T-helper 9 cell (primary cell): ENCODE results near the gene RERE.

Experiments
- DNase-seq: peaks from one replicate; pipeline ENCODE4 v3.0.0-alpha.2; 2020

Gene RERE

GRCh38 chr1:8563944-8564537, 253.4 kb downstream of the RERE start:
- DNase-seq: no peak

GRCh38 chr1:8562881-8563865, 254.3 kb downstream of the RERE start:
- no peak for DNase-seq

DNA sequence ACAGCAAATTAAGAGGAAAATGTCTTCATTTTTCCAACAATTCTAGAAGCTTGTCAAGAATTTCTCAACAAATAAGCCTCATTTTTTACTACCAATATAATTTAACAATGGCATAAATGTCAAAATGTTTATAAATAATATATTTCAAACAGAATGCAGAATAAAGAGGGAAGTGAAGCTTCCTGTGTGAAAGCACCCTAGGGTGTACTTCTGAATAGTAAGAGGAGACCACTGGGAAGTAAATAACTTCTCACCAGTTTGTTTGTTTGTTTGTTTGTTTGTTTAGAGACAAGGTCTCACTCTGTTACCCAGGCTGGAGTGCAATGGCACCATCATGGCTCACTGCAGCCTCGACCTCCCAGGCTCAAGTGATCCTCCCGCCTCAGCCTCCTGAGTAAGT, 255.2 kb downstream of the RERE start:
- DNase-seq: no peak

DNA sequence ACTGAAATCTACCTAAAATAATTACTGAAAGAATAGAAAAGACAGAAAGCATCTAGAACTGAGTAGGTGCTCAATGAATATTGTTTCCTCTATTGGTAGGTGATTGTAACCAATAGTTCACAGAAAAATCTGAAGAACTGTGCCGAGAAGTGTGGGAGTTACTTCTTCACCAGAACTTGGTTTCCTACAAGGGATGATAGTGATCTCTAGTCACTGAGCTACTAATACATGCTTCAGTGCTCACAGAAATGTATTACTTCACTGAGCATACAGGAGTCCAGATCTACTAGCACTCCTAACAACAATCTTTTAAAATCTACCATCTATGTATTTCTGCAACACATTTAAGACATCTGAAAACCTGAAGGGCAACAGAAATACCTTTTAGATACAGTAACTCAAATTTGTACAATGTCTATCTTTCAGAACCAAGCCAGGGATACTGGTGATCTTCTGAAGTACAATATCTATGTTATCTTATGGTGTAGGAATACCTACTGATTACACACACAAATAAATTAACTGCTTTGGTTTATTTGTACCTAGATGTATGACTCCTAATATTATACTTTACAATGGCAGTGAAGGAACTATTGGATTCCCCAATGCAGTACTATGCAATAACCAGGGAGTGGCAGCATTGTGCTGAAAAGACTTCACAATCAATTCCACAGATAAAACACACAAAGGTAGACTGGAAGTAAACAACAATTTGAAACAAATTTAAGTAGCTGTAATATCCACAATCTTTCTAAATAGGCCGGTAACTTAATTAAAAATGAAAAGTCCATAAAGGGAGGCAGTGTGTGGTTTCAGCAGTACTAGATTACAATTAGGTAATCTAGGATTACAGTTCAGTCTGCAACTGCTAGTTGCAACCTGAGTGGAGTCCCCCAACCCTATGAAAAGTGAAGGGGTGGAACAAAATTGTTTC, 256.6 kb downstream of the RERE start:
- DNase-seq: peak; percentile 3

GRCh38 chr1:8560035-8560434, 257.4 kb downstream of the RERE start:
- DNase-seq: no peak

- no peak for DNase-seq
Observed at GRCh38 chr1:8555582-8555981, 261.9 kb downstream of the RERE start.

DNA sequence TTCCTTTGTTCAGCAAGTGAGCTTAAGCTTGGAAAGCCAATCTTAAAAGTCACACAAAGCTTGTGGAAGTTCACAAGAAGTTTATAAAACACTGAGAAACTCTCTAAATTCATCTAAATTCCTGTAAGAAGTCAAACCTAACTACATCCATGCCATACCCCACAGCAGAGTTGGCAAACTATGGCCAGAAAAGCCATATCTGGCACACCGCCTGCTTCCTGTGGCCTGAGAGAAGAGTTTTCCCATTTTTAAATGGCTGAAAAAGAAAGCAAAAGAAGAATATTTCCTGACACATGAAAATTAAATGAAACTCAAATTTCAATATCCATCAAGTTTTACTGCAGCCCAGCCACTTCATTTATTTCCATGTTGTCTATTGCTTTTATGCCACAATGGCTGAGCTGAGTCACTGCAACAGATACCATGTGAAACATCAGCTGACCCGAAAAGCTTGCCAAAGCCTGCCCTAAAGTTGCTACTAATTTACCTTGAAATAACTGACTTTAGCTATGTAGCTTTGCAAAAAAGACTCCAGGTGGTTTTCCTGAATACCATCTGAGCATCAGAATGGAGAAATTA, 262.4 kb downstream of the RERE start:
- DNase-seq: no peak

DNA sequence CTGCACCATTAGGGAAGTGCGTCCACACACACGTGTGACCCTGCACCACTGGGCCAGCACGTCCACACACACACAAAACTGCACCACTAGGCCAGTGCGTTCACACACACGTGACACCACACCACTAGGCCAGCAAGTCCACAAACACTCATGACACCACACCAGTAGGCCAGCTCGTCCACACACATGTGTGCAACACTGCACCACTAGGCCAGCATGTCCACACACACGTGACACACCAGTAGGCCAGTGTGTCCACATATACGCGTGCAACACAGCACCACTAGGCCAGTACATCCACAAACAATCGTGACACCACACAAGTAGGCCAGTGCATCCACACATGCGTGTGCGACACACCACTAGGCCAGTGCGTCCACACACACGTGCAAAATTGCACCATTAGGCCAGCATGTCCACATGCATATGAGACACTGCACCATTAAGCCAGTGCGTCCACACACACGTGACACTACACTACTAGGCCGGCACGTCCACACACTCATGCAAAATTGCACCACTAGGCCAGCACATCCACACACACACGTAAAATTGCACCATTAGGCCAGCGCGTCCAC, 264.5 kb downstream of the RERE start:
- DNase-seq: no peak

- no peak for DNase-seq
Observed at GRCh38 chr1:8551613-8552489, 265.6 kb downstream of the RERE start.

- DNase-seq: no peak
Observed at GRCh38 chr1:8551057-8551456, 266.4 kb downstream of the RERE start.

GRCh38 chr1:8547791-8548190, 269.6 kb downstream of the RERE start:
- DNase-seq: no peak

DNA sequence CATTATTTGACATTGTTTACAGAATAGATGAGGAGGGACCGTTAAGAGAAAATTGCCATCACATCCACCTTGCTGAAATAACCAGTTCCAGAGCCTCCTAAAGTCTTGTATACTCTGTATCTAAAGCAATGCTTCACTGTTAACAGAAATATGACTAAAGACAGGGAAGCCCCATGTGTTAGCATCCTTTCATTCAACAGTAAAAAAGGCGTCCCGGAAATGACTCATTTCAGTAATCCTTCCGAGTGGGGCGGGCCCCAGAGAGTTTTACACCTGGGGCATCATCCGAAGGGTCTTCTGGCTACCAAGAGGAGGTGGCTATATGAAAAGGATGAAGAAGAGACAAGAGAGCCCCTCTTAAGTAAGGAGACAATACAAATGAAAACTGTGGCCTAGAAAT, 272.4 kb downstream of the RERE start:
- no peak for DNase-seq

GRCh38 chr1:8544644-8545043, 272.8 kb downstream of the RERE start:
- DNase-seq: no peak

DNA sequence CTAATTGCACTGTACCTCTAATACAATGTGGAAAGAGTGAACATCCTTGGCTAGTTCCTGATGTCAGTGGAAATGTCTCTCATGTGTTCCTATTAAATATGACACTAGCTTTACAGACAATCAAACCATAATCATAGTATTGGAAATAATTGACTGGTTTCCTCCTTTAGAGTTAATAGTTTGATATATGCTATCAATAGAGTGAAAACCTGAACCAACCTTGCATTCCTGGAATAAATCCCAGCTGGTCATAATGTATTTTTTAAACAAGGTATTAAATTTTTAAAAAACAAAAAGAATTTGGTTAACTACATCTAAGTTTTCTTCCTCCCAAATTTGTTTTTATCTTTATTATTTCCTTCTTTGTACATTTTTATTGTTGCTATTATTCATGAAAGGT, 273.5 kb downstream of the RERE start:
- DNase-seq: no peak

- no peak for DNase-seq
Observed at GRCh38 chr1:8541961-8542521, 275.4 kb downstream of the RERE start.

- no peak for DNase-seq
Observed at GRCh38 chr1:8540971-8541370, 276.5 kb downstream of the RERE start.

DNA sequence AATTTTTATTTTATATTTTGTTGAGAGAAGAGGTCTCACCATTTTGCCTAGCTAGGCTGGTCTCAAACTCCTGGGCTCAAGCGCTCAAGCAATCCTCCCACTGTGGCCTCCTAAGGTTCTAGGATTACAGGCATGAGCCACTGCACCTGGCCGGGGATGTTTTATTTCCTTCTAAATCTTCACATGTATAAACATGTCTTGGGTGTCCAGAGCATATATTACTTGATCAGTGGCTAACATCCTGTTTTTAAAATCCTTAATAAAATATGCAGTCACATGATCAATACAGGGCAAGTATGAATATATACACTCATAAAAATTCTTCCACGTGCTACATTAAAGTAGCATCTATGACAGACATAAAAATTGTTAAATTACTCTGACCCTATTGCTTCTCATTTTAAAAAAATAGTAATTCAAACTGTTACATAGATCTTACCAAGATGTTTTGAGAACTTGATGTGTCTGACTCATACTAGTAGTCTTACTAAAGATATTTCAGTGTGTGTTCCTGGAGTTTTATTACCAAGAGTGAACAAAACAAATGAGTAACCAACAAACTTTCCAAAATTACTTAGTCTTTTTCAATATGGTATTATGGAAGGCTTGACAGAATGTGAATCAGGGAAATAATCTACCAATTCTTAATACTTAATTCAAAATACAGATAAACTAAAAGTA, 277.0 kb downstream of the RERE start:
- no peak for DNase-seq

- no peak for DNase-seq
Observed at GRCh38 chr1:8539683-8540082, 277.8 kb downstream of the RERE start.

- DNase-seq: no peak
Observed at GRCh38 chr1:8538502-8538901, 278.9 kb downstream of the RERE start.

DNA sequence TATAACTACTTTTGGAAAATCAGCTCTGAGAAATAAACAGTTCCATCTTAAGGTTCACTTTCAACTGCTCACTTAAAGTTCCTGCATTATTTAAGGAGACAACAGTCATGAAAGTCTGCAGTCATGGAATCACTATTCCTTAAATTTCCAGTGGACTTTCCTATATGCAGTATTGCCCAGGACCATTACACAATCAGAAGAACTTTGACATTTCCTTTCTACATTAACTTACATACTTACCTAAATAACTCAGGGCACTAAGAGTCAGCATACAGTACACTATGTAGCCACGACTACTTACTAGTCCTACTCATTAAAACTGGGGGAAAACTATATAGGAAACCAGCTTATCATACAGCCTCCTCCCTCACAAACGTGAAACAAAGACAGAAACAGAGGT, 279.4 kb downstream of the RERE start:
- DNase-seq: no peak
